Body of pancreas (tissue), 4 donors: ENCODE measurements around the gene SMCP.

ENCODE experiments used
- POLR2A ChIP-seq, 3 donors: fragments of 450-650 bp; IDR thresholded peaks; one replicate each; pipeline ENCODE4 v1.6.1; 2016; ENCODE audit warnings: antibody characterized with exemption in 3 of 3, mild to moderate bottlenecking in 2 of 3
- TF ChIP-seq, protein P1 (sequence below), 7 experiments: fragments of 450-650 bp in 4 of 7; fragments of 200-600 bp in 3 of 7; sonication (generic) in 3 of 7; IDR thresholded peaks; one replicate each; pipeline ENCODE4 v1.5.1; 2016 to 2019; ENCODE audit warnings: antibody characterized with exemption in 7 of 7

DNA sequence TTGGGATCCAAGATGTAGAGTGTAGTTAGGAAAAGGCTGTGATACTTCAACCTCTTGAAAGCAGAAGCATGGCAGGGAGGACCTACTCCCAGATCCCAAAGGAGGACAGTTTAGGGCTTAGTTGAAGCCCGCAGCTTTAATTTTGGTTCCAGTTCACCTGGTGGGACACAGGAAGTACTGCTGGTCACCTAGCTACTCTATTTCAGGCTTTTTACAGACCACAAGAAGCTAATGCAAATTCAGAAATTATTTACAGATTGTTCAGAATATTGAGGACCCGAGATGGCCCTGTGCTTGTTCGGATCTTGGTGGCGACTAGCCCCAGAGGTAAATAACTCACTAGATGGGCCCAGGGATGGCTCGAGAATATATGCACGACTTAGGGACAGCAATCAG is 6.4 kb upstream of the SMCP start:
- no peak for TF ChIP-seq POLR2A (IDR thresholded peaks at IDR 0.05)
- TF ChIP-seq, protein P1, sequence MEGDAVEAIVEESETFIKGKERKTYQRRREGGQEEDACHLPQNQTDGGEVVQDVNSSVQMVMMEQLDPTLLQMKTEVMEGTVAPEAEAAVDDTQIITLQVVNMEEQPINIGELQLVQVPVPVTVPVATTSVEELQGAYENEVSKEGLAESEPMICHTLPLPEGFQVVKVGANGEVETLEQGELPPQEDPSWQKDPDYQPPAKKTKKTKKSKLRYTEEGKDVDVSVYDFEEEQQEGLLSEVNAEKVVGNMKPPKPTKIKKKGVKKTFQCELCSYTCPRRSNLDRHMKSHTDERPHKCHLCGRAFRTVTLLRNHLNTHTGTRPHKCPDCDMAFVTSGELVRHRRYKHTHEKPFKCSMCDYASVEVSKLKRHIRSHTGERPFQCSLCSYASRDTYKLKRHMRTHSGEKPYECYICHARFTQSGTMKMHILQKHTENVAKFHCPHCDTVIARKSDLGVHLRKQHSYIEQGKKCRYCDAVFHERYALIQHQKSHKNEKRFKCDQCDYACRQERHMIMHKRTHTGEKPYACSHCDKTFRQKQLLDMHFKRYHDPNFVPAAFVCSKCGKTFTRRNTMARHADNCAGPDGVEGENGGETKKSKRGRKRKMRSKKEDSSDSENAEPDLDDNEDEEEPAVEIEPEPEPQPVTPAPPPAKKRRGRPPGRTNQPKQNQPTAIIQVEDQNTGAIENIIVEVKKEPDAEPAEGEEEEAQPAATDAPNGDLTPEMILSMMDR (IDR thresholded peaks at IDR 0.05), result no peak
